ENCODE measurements around the gene ELOVL6. TPM values are rescaled to one million over a fixed set of nuclear protein-coding genes. Genes with fewer than 3 reads are reported as not detected.
"Not testable (repeated sequence)": the region's sequence is repeated elsewhere in the genome, so short reads cannot be mapped to it uniquely, and the experiment has no call there.

Gene ELOVL6
- total RNA-seq, 3 donors from 2014 or later (not counting 1 experiment from before 2014, with no cell fraction given) = 25.0 to 35.2 (median 30.9) TPM

DNA sequence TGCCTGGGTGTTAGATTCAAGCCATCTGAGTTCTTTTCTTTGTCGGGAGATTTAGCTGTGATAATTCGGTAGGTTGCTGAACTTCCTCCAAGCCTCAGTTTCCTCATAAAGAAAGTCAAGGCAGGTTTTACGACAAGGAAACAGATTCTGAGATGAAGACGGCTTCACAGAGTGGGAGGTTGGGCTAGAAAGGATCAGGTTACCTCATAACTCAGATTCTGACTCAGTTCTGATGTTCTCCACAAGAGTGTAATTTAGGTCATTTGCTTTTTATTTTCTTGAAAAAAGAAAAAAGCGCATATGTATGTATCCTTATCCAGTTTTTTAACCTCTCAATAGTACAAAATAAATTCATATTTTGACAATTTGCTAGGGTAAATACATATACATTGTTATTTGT lies 47.2 kb upstream of the ELOVL6 start:
- H3K36me3 ChIP-seq (ENCODE audit: control insufficient read depth, insufficient read depth, low read length) = no peaks in the 10 kb centered on the region
- 91% methylated on average over 4 of the region's 5 CpGs for WGBS (ENCODE audit: insufficient coverage)
- intact Hi-C loops (cut with micrococcal nuclease) = no loop called here
- Mint-ChIP-seq H3K4me3 (no peak overlapping the region), H3K36me3 (no peaks in the 10 kb centered on the region), H3K4me1 (no peaks in the 10 kb centered on the region), H3K27ac (no peak overlapping the region), H3K9me3 (no peaks in the 10 kb centered on the region), H3K27me3 (ENCODE audit: low read depth in 2 of 2) (peaks cover 12 to 18% of the 10 kb centered on the region in 2 donors)
- H3K9me3 ChIP-seq (ENCODE audit: control insufficient read depth, insufficient read depth, low read length) = no peaks in the 10 kb centered on the region
- peaks cover 2% of the 10 kb centered on the region for H3K27me3 ChIP-seq (ENCODE audit: control insufficient read depth, insufficient read depth, low read length)
- no peak overlapping the region for H3K4me3 ChIP-seq (ENCODE audit: low read length)
- no peak for TF ChIP-seq CTCF (IDR thresholded peaks at IDR 0.05)
- no peaks in the 10 kb centered on the region for H3K4me1 ChIP-seq (ENCODE audit: control insufficient read depth, insufficient read depth, low read length)
- ATAC-seq (no peak), DNase-seq (no peak)
- H3K27ac ChIP-seq (ENCODE audit: low read length) = no peak overlapping the region

DNA sequence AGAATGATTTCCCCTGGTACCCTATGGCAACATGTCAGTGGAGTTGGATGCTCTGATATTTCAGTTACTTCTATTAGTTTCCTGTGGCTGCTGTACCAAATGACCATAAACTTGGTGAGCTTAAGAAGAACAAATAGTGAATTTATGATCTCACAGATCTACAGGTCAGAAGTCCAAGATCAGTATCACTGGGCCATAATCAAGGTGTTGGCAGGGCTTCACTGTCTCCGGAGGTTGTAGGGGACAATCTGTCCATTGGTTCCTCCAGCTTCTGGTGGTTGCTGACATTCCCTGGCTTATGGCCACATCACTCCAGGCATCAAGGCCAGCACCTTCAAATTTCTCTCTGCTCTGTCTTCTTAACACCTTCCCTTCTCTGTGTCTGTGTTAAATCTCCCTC lies 37.9 kb upstream of the ELOVL6 start:
- no peaks in the 10 kb centered on the region for H3K36me3 Mint-ChIP-seq
- ATAC-seq = no peak
- H3K27ac Mint-ChIP-seq = no peak overlapping the region
- 93% methylated on average over 1 of the region's 1 CpG for WGBS (ENCODE audit: insufficient coverage)
- H3K9me3 Mint-ChIP-seq = no peaks in the 10 kb centered on the region
- Histone ChIP-seq H3K4me1 (ENCODE audit: control insufficient read depth, insufficient read depth, low read length) (no peaks in the 10 kb centered on the region), H3K9me3 (ENCODE audit: control insufficient read depth, insufficient read depth, low read length) (no peaks in the 10 kb centered on the region), H3K27me3 (ENCODE audit: control insufficient read depth, insufficient read depth, low read length) (peaks cover 2% of the 10 kb centered on the region), H3K27ac (ENCODE audit: low read length) (no peak overlapping the region), H3K36me3 (ENCODE audit: control insufficient read depth, insufficient read depth, low read length) (no peaks in the 10 kb centered on the region), H3K4me3 (ENCODE audit: low read length) (no peak overlapping the region)
- intact Hi-C loops (cut with micrococcal nuclease) = no loop called here
- no peak for DNase-seq
- peaks cover 5 to 13% of the 10 kb centered on the region in 2 donors for H3K27me3 Mint-ChIP-seq (ENCODE audit: low read depth in 2 of 2)
- H3K4me1 Mint-ChIP-seq = no peaks in the 10 kb centered on the region
- H3K4me3 Mint-ChIP-seq = no peak overlapping the region
- no peak for TF ChIP-seq CTCF (IDR thresholded peaks at IDR 0.05)

DNA sequence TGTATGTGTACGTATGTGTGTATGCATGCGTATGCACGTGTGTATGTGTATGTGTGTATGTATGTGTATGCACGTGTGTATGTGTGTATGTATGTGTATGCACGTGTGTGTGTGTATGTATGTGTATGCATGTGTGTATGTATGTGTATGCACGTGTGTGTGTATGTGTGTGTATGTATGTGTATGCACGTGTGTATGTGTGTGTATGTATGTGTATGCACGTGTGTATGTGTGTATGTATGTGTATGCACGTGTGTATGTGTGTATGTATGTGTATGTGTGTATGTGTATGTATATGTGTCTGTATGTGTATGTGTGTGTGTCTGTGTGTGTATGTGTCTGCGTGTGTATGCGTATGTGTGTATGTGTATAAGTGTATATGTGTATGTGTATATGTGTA lies 35.2 kb upstream of the ELOVL6 start:
- H3K4me1 Mint-ChIP-seq; H3K36me3 Mint-ChIP-seq; DNase-seq; H3K27ac ChIP-seq (ENCODE audit: low read length); H3K27me3 Mint-ChIP-seq (ENCODE audit: low read depth in 2 of 2); intact Hi-C loops (cut with micrococcal nuclease); H3K27ac Mint-ChIP-seq; H3K4me3 ChIP-seq (ENCODE audit: low read length); H3K4me3 Mint-ChIP-seq; H3K9me3 ChIP-seq (ENCODE audit: control insufficient read depth, insufficient read depth, low read length); H3K36me3 ChIP-seq (ENCODE audit: control insufficient read depth, insufficient read depth, low read length); H3K27me3 ChIP-seq (ENCODE audit: control insufficient read depth, insufficient read depth, low read length); H3K9me3 Mint-ChIP-seq; H3K4me1 ChIP-seq (ENCODE audit: control insufficient read depth, insufficient read depth, low read length): not testable (repeated sequence)
- ATAC-seq = peak in 1 of 3 donors; percentile 21
- WGBS (ENCODE audit: insufficient coverage) = 86% methylated on average over 11 of the region's 11 CpGs

- Mint-ChIP-seq H3K27ac (no peak overlapping the region), H3K4me1 (no peaks in the 10 kb centered on the region), H3K9me3 (no peaks in the 10 kb centered on the region), H3K36me3 (no peaks in the 10 kb centered on the region), H3K4me3 (no peak overlapping the region), H3K27me3 (ENCODE audit: low read depth in 2 of 2) (peaks cover 0 to 2% of the 10 kb centered on the region in 2 donors)
- Histone ChIP-seq H3K27me3 (ENCODE audit: control insufficient read depth, insufficient read depth, low read length) (no peaks in the 10 kb centered on the region), H3K4me1 (ENCODE audit: control insufficient read depth, insufficient read depth, low read length) (no peaks in the 10 kb centered on the region), H3K36me3 (ENCODE audit: control insufficient read depth, insufficient read depth, low read length) (no peaks in the 10 kb centered on the region), H3K4me3 (ENCODE audit: low read length) (no peak overlapping the region), H3K9me3 (ENCODE audit: control insufficient read depth, insufficient read depth, low read length) (no peaks in the 10 kb centered on the region), H3K27ac (ENCODE audit: low read length) (no peak overlapping the region)
- no peak for TF ChIP-seq CTCF (IDR thresholded peaks at IDR 0.05)
- intact Hi-C loops (cut with micrococcal nuclease) = no loop called here
- ATAC-seq = no peak
- DNase-seq = no peak
- WGBS (ENCODE audit: insufficient coverage) = 90% methylated on average over 4 of the region's 4 CpGs
Observed at GRCh38 chr4:110231869-110232268, 33.5 kb upstream of the ELOVL6 start.
